Nephron (organoid): ENCODE data around the gene TXLNG.
A peak's percentile ranks its signal among the peaks of the same experiment; 100 is the strongest.

Experiments
- H3K27ac Mint-ChIP-seq, 3 experiments: 2 replicates each; pipeline ENCODE4 v1.8.0; 2020; ENCODE audit warnings: mixed read lengths in 3 of 3, mild to moderate bottlenecking in 2 of 3, moderate library complexity in 1 of 3
- H3K27me3 Mint-ChIP-seq: 2 replicates; pipeline ENCODE4 v1.8.0; 2021; ENCODE audit warnings: low read depth, mild to moderate bottlenecking, moderate library complexity, mixed read lengths
- H3K36me3 Mint-ChIP-seq: 2 replicates; pipeline ENCODE4 v1.8.0; 2020; ENCODE audit warnings: low read depth, mixed read lengths
- H3K4me1 Mint-ChIP-seq: 2 replicates; pipeline ENCODE4 v1.8.0; 2020; ENCODE audit warnings: mixed read lengths
- H3K4me3 Mint-ChIP-seq, 3 experiments: 2 replicates each; pipeline ENCODE4 v1.8.0; 2020; ENCODE audit warnings: mild to moderate bottlenecking in 3 of 3, mixed read lengths in 3 of 3, moderate library complexity in 2 of 3
- H3K9me3 Mint-ChIP-seq: 2 replicates; pipeline ENCODE4 v1.8.0; 2020; ENCODE audit warnings: mixed read lengths
- CTCF ChIP-seq, 3 experiments: fragments of 200-600 bp; sonication (generic); IDR thresholded peaks; one replicate each; pipeline ENCODE4 v1.5.0; 2021; ENCODE audit warnings: antibody characterized with exemption in 3 of 3; ENCODE audit not compliant: unreplicated experiment in 3 of 3

The TXLNG gene

DNA sequence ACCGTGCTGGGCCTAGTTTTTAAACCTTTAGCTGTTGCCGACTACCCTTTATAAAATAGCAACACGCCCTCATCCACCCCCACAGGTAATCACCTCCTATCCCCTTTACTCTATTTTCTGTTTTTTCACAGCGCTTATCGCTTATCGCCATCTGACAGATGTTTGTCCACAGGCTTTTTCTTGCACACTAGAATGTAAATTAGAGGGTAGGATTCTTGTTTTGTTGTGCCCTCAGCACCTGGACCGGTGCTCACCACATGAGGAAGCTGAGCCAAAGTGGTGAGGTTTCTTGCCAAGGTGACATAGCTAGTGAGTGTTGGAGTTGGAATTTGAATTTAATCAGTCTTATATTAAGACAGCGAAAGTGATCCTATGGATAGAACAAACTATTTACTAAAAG, 86.8 kb downstream of the TXLNG start:
- peaks cover 7% of the 10 kb centered on the region for H3K36me3 Mint-ChIP-seq
- H3K4me3 Mint-ChIP-seq, result peak overlapping the region; percentile 46 to 76 (median 56)
- TF ChIP-seq CTCF (IDR thresholded peaks at IDR 0.05; ENCODE audit: unreplicated experiment in 3 of 3), result no peak
- H3K27ac Mint-ChIP-seq, result peak overlapping the region; percentile 92 to 100 (median 100)
- H3K9me3 Mint-ChIP-seq, result no peaks in the 10 kb centered on the region
- peaks cover 8% of the 10 kb centered on the region for H3K27me3 Mint-ChIP-seq
- H3K4me1 Mint-ChIP-seq, result peaks cover 46% of the 10 kb centered on the region

DNA sequence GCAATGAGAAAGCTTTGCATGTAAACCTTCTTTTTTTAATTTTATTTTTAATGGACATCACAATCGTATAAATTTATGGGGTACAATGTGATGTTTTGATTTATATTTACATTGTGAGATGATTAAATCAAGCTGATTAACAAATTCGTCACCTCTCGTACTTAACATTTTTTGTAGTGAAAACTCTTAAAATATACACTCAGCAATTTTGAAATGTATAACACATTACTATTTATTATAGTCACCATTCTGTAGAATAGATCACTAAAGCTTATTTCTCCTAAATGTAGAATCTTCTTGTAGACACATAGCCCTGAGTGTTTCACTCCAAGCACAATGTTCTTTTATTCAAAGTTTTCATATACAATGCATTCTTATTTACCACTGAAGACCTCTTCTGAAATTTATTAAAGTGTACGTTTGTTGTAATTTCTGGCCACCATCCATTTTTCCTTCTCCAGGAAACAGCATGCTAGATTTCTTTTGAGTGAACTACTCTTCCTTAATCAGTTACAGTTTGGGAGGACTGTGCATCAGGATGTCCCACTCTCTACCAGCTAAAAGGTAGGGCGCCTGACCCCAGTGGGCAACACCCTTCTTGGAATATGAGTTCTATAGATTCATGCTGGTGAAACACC, 88.3 kb downstream of the TXLNG start:
- no peaks in the 10 kb centered on the region for H3K36me3 Mint-ChIP-seq
- no peaks in the 10 kb centered on the region for H3K9me3 Mint-ChIP-seq
- TF ChIP-seq CTCF (IDR thresholded peaks at IDR 0.05; ENCODE audit: unreplicated experiment in 3 of 3), result no peak
- H3K4me3 Mint-ChIP-seq, result peak overlapping the region in 1 of 3 experiments; percentile 46
- peaks cover 33% of the 10 kb centered on the region for H3K4me1 Mint-ChIP-seq
- H3K27ac Mint-ChIP-seq, result peak overlapping the region in 2 of 3 experiments; percentile 24 to 37
- H3K27me3 Mint-ChIP-seq, result peaks cover 8% of the 10 kb centered on the region

DNA sequence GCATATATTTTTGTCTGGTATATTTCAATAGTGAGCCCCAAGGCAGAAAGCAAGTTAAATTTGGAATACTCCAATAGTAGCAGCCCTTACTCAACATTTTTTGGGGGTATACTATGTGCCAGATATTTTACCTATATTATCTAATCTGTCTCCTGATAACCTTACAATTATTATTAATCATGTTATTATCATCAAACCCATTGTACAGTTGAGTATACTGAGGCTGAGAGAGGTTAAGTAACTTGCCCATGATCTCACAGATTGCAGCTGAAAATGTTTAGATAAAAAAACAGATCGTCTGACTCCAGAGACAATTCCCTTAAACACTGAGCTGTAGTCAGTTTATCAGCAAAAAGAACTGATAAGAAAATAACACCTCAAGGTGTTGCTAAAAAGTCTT, 90.4 kb downstream of the TXLNG start:
- no peak for TF ChIP-seq CTCF (IDR thresholded peaks at IDR 0.05; ENCODE audit: unreplicated experiment in 3 of 3)
- peaks cover 26% of the 10 kb centered on the region for H3K4me1 Mint-ChIP-seq
- peaks cover 8% of the 10 kb centered on the region for H3K27me3 Mint-ChIP-seq
- no peaks in the 10 kb centered on the region for H3K9me3 Mint-ChIP-seq
- no peak overlapping the region for H3K27ac Mint-ChIP-seq
- H3K4me3 Mint-ChIP-seq, result no peak overlapping the region
- no peaks in the 10 kb centered on the region for H3K36me3 Mint-ChIP-seq

DNA sequence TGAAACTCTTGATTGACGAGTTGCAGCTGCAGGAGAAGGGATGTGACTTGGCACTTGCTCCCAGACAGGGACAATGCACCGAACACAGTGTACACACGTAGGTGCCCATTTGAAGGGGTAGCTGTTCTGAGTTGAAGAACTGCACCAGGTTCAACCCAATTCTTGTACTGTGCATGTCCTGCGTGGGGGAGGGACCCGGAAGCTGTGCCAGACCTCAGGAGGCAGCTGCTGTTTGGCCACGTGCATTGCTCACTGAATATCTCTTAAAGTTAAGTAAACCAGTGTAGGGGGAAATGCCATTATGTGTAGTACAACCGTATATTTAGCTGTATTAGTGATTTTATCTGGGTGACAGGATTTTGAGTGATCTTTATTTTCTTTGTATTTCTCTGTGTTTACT, 95.9 kb downstream of the TXLNG start:
- H3K36me3 Mint-ChIP-seq, result no peaks in the 10 kb centered on the region
- no peak for TF ChIP-seq CTCF (IDR thresholded peaks at IDR 0.05; ENCODE audit: unreplicated experiment in 3 of 3)
- peak overlapping the region; percentile 89 to 99 (median 91) for H3K27ac Mint-ChIP-seq
- H3K27me3 Mint-ChIP-seq, result no peaks in the 10 kb centered on the region
- peak overlapping the region; percentile 87 to 91 (median 89) for H3K4me3 Mint-ChIP-seq
- peaks cover 15% of the 10 kb centered on the region for H3K4me1 Mint-ChIP-seq
- no peaks in the 10 kb centered on the region for H3K9me3 Mint-ChIP-seq

- Mint-ChIP-seq H3K27me3 (no peaks in the 10 kb centered on the region), H3K36me3 (no peaks in the 10 kb centered on the region), H3K27ac (peak overlapping the region; percentile 89 to 99 (median 91)), H3K9me3 (no peaks in the 10 kb centered on the region), H3K4me1 (peaks cover 15% of the 10 kb centered on the region), H3K4me3 (peak overlapping the region; percentile 87 to 91 (median 89))
- peak; percentile 78 to 92 (median 84) for TF ChIP-seq CTCF (IDR thresholded peaks at IDR 0.05; ENCODE audit: unreplicated experiment in 3 of 3)
Measured at GRCh38 chrX:16882702-16883486, 96.6 kb downstream of the TXLNG start.
